ENCODE measurements around the gene PHACTR1. TPM values are rescaled to one million over a fixed set of nuclear protein-coding genes. Genes with fewer than 3 reads are reported as not detected.

PHACTR1 gene
- total RNA-seq, 1 experiment from 2014 or later, result not detected

DNA sequence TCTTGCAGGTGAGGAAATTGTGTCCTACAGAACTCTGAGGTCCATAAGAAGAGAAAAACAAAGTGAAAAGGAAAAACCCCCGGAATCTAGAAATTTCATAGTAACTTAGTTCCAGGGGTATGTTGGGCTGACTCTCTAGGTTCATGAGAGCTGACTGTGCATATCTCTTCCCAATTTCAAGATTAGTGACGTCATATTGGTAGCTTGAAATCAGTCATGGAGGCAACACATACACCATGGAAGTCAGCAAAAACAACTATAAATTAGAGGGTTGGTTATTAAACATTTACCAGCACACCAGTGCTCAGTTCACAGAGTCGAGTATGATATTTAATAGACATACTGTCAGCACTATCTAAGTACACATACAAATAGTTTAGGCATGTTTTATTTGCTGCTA, 49.8 kb downstream of the PHACTR1 start:
- ChIA-PET CTCF (no interaction called here), POLR2A (ENCODE audit: unreplicated experiment) (no interaction called here)
- BruUV-seq (replicated peaks), result no TSS peak

DNA sequence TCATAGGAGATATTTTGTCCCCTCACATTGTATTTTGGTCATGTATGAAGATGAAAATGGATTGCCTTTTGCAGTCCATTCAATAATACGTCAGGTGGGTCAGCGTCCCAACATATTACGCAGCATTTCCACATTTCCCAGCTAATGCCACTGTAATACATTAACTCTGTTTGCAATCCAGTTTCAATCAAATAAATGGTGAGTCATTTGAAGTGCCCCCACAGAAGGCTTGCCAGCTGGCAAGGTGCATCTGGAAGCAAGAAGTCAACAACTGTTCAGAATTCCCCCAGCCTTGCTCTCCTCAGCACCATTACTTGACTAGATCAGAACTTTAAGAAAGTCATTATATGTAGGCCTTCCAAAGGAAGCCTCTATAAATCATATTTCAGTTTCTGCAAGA, 50.4 kb downstream of the PHACTR1 start:
- BruUV-seq (replicated peaks), result no TSS peak
- no peak overlapping the region for H3K9ac ChIP-seq (ENCODE audit: low read length)
- no peaks in the 10 kb centered on the region for H3K9me3 ChIP-seq (ENCODE audit: low read length)
- H3K9me2 ChIP-seq (replicated peaks; ENCODE audit: low read length), result no peaks in the 10 kb centered on the region
- H3K4me2 ChIP-seq (ENCODE audit: low read length), result no peak overlapping the region
- 0 out of 2 replicates have a peak, but pooled peaks cover 2% of the 10 kb centered on the region for H4K20me1 ChIP-seq (ENCODE audit: low read length)
- H3K79me2 ChIP-seq (ENCODE audit: low read length), result no peaks in the 10 kb centered on the region
- ChIA-PET CTCF (no interaction called here), POLR2A (ENCODE audit: unreplicated experiment) (no interaction called here)
- no peaks in the 10 kb centered on the region for H3F3A ChIP-seq (ENCODE audit: low read length, unreplicated experiment)
- H2AFZ ChIP-seq (ENCODE audit: low read length), result no peak overlapping the region
- no peak overlapping the region for H3K27ac ChIP-seq (ENCODE audit: low read length)
- peaks cover 70% of the 10 kb centered on the region for H3K27me3 ChIP-seq (ENCODE audit: low read length)
- H3K4me1 ChIP-seq (ENCODE audit: insufficient read depth, low read length), result no peaks in the 10 kb centered on the region
- no peak overlapping the region for H3K4me3 ChIP-seq (ENCODE audit: low read length)
- intact Hi-C loops (cut with micrococcal nuclease), result no loop called here
- no peaks in the 10 kb centered on the region for H3K36me3 ChIP-seq (ENCODE audit: low read depth, low read length)
- ATAC-seq (no peak), DNase-seq (no peak)
- TF ChIP-seq EZH2 (IDR thresholded peaks at IDR 0.05; ENCODE audit: low read length, unreplicated experiment) (no peak), EZH2phosphoT487 (IDR thresholded peaks at IDR 0.05; ENCODE audit: borderline replicate concordance, low read length) (no peak)
- TF ChIP-seq, protein P1, sequence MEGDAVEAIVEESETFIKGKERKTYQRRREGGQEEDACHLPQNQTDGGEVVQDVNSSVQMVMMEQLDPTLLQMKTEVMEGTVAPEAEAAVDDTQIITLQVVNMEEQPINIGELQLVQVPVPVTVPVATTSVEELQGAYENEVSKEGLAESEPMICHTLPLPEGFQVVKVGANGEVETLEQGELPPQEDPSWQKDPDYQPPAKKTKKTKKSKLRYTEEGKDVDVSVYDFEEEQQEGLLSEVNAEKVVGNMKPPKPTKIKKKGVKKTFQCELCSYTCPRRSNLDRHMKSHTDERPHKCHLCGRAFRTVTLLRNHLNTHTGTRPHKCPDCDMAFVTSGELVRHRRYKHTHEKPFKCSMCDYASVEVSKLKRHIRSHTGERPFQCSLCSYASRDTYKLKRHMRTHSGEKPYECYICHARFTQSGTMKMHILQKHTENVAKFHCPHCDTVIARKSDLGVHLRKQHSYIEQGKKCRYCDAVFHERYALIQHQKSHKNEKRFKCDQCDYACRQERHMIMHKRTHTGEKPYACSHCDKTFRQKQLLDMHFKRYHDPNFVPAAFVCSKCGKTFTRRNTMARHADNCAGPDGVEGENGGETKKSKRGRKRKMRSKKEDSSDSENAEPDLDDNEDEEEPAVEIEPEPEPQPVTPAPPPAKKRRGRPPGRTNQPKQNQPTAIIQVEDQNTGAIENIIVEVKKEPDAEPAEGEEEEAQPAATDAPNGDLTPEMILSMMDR (conservative IDR thresholded peaks at IDR 0.05; ENCODE audit: low read depth, low read length), result no peak

More for the DNA sequence above, 49.8 kb downstream of the PHACTR1 start:
- Histone ChIP-seq H3K4me3 (ENCODE audit: low read length) (no peak overlapping the region), H3F3A (ENCODE audit: low read length, unreplicated experiment) (no peaks in the 10 kb centered on the region), H3K4me2 (ENCODE audit: low read length) (no peak overlapping the region), H3K9me3 (ENCODE audit: low read length) (no peaks in the 10 kb centered on the region), H3K79me2 (ENCODE audit: low read length) (no peaks in the 10 kb centered on the region), H3K36me3 (ENCODE audit: low read depth, low read length) (no peaks in the 10 kb centered on the region), H3K4me1 (ENCODE audit: insufficient read depth, low read length) (no peaks in the 10 kb centered on the region), H2AFZ (ENCODE audit: low read length) (no peak overlapping the region), H3K27ac (ENCODE audit: low read length) (no peak overlapping the region), H3K9me2 (replicated peaks; ENCODE audit: low read length) (no peaks in the 10 kb centered on the region), H4K20me1 (ENCODE audit: low read length) (0 out of 2 replicates have a peak, but pooled peaks cover 2% of the 10 kb centered on the region), H3K9ac (ENCODE audit: low read length) (no peak overlapping the region), H3K27me3 (ENCODE audit: low read length) (peaks cover 69% of the 10 kb centered on the region)
- DNase-seq, result no peak
- TF ChIP-seq EZH2 (IDR thresholded peaks at IDR 0.05; ENCODE audit: low read length, unreplicated experiment) (no peak), EZH2phosphoT487 (IDR thresholded peaks at IDR 0.05; ENCODE audit: borderline replicate concordance, low read length) (no peak)
- TF ChIP-seq, protein P1 (conservative IDR thresholded peaks at IDR 0.05; ENCODE audit: low read depth, low read length), result no peak
- intact Hi-C loops (cut with micrococcal nuclease), result no loop called here
- ATAC-seq, result no peak

DNA sequence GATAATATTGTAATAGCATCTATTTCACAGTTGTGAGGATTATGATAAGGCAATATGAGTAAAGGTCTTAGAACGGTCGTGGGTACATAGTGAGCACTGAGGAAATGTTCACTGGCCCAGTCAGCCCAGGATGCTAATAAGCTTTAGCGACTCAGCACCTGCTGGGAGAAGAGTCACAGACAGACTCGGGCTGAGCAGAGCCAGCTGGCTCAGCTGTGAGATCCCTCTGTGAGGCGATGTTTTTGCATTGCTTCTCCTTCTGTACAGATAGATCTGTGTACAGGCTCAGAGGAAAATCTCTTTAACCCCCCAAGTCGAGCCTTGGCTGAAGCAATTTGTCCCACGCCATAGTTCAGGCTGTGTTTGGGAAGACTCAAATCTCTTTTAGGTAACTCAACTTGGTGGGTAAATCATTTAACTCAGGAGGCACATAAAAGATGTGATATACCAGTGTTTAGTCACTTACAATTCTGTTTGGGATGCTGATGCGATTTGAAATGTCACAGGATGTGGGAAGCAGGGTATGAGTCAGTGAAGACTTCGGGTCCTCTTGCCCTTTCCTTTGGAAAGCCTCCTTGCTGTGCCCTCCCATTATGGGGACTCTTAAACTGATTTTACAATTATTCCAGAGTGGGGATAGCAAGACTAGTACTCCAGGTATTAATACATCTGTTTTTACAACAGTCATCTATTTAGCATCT, 53.1 kb downstream of the PHACTR1 start:
- Histone ChIP-seq H3K9me3 (ENCODE audit: low read length) (no peaks in the 10 kb centered on the region), H2AFZ (ENCODE audit: low read length) (no peak overlapping the region), H3K4me2 (ENCODE audit: low read length) (no peak overlapping the region), H3K79me2 (ENCODE audit: low read length) (no peaks in the 10 kb centered on the region), H3K4me3 (ENCODE audit: low read length) (no peak overlapping the region), H3K36me3 (ENCODE audit: low read depth, low read length) (no peaks in the 10 kb centered on the region), H3K9ac (ENCODE audit: low read length) (no peak overlapping the region), H3K4me1 (ENCODE audit: insufficient read depth, low read length) (no peaks in the 10 kb centered on the region), H3K9me2 (replicated peaks; ENCODE audit: low read length) (no peaks in the 10 kb centered on the region), H4K20me1 (ENCODE audit: low read length) (0 out of 2 replicates have a peak, but pooled peaks cover 2% of the 10 kb centered on the region), H3K27me3 (ENCODE audit: low read length) (peaks cover 84% of the 10 kb centered on the region), H3K27ac (ENCODE audit: low read length) (no peak overlapping the region), H3F3A (ENCODE audit: low read length, unreplicated experiment) (no peaks in the 10 kb centered on the region)
- no TSS peak for BruUV-seq (replicated peaks)
- ChIA-PET CTCF (no interaction called here), POLR2A (ENCODE audit: unreplicated experiment) (no interaction called here)
- DNase-seq (no peak), ATAC-seq (no peak)
- intact Hi-C loops (cut with micrococcal nuclease), result no loop called here
- TF ChIP-seq, protein P1 (conservative IDR thresholded peaks at IDR 0.05; ENCODE audit: low read depth, low read length), result no peak
- TF ChIP-seq EZH2 (IDR thresholded peaks at IDR 0.05; ENCODE audit: low read length, unreplicated experiment), result no peak
- TF ChIP-seq EZH2phosphoT487 (IDR thresholded peaks at IDR 0.05; ENCODE audit: borderline replicate concordance, low read length), result no peak

All from PC-3 (cell line).